GM06990 (cell line): Measurements from ENCODE around the gene ALDH16A1.

Experiments used
- DNase-seq: peaks from one replicate; pipeline ENCODE4 v3.0.0-alpha.2; 2011; ENCODE audit not compliant: insufficient read length; ENCODE audit errors: extremely low read depth
- H3K27me3 ChIP-seq: replicated peaks from 2 replicates; pipeline ENCODE4 v1.6.0; 2011; ENCODE audit warnings: low read length; ENCODE audit not compliant: control insufficient read depth, insufficient read depth
- H3K36me3 ChIP-seq: 2 replicates; pipeline ENCODE4 v1.5.1; 2011; ENCODE audit warnings: low read length; ENCODE audit not compliant: control insufficient read depth, insufficient read depth
- H3K4me3 ChIP-seq: replicated peaks from 2 replicates; pipeline ENCODE4 v1.5.1; 2011; ENCODE audit warnings: low read depth, mild to moderate bottlenecking, control low read depth, low read length
- CTCF ChIP-seq: IDR thresholded peaks from 2 replicates; pipeline ENCODE4 v1.5.1; 2011; ENCODE audit warnings: low read length, control low read depth, mild to moderate bottlenecking, inconsistent platforms; ENCODE audit not compliant: insufficient read depth, poor library complexity, severe bottlenecking

Gene ALDH16A1

GRCh38 chr19:49439836-49440235 is 13.2 kb upstream of the ALDH16A1 start:
- TF ChIP-seq CTCF: no peak
- no peaks in the 10 kb centered on the region for H3K36me3 ChIP-seq
- no peak for DNase-seq
- H3K4me3 ChIP-seq: no peak overlapping the region
- H3K27me3 ChIP-seq: peaks cover 3% of the 10 kb centered on the region; the same call in 1 of the 2 replicates

- no peak overlapping the region for H3K4me3 ChIP-seq
- no peaks in the 10 kb centered on the region for H3K36me3 ChIP-seq
- no peak for DNase-seq
- TF ChIP-seq CTCF: no peak
- peaks cover 2% of the 10 kb centered on the region; the same call in 1 of the 2 replicates for H3K27me3 ChIP-seq
Measured at GRCh38 chr19:49440439-49441209, 12.4 kb upstream of the ALDH16A1 start.

- TF ChIP-seq CTCF: no peak
- Histone ChIP-seq H3K27me3 (peaks cover 2% of the 10 kb centered on the region; the same call in 1 of the 2 replicates), H3K4me3 (no peak within 1 kb of the TSS), H3K36me3 (no peaks in the 10 kb centered on the region; the same call in 1 of the 2 replicates)
- DNase-seq: peak; percentile 73
Measured at GRCh38 chr19:49441210-49441959, 11.6 kb upstream of the ALDH16A1 start, which contains the start of gene SLC17A7. TSS of gene SLC17A7 (minus strand) at chr19:49441527. CDS start at chr19:49441379, 148 bp downstream.

GRCh38 chr19:49441960-49442350 is 11.1 kb upstream of the ALDH16A1 start:
- Histone ChIP-seq H3K27me3 (peaks cover 2% of the 10 kb centered on the region; the same call in 1 of the 2 replicates), H3K4me3 (no peak overlapping the region), H3K36me3 (peaks cover 3% of the 10 kb centered on the region)
- no peak for TF ChIP-seq CTCF
- no peak for DNase-seq

GRCh38 chr19:49442354-49442753 is 10.7 kb upstream of the ALDH16A1 start:
- no peak for DNase-seq
- H3K27me3 ChIP-seq: peaks cover 2% of the 10 kb centered on the region; the same call in 1 of the 2 replicates

More at GRCh38 chr19:49442354-49442753, 10.7 kb upstream of the ALDH16A1 start:
- H3K36me3 ChIP-seq: peaks cover 4% of the 10 kb centered on the region
- H3K4me3 ChIP-seq: peak overlapping the region; percentile 72
- TF ChIP-seq CTCF: no peak
